Caco-2 (cell line): ENCODE data around the gene SHROOM3. TPM values are rescaled to one million over a fixed set of nuclear protein-coding genes. Genes with fewer than 3 reads are reported as not detected.

Source experiments
- BruUV-seq: library from RNA; stranded (reverse); fragments of 400-500 nt; replicated peaks from 2 replicates; lab custom pipeline; 2021; lab: Mats Ljungman, UMichigan
- CTCF ChIA-PET: fragments of 300-600 bp; sonication (Branson Sonifier 250); formaldehyde crosslinking; loops from one replicate; lab custom pipeline; 2022; ENCODE audit warnings: antibody characterized with exemption; lab: Charles Lee
- POLR2A ChIA-PET: fragments of 300-600 bp; sonication (Branson Sonifier 250); formaldehyde crosslinking; loops from one replicate; lab custom pipeline; 2022; ENCODE audit warnings: antibody characterized with exemption; lab: Charles Lee
- DNase-seq, 2 experiments: peaks; one replicate each; pipeline versions ENCODE4 v3.0.0 to v3.0.0-alpha.2; 2020 to 2022
- H3K27me3 ChIP-seq: replicated peaks from 2 replicates; pipeline ENCODE4 v1.6.0; 2011; ENCODE audit warnings: low read length; ENCODE audit not compliant: control insufficient read depth, insufficient read depth
- H3K36me3 ChIP-seq: 2 replicates; pipeline ENCODE4 v1.5.1; 2011; ENCODE audit warnings: low read length; ENCODE audit not compliant: control insufficient read depth, insufficient read depth
- H3K4me1 ChIP-seq: fragments of 250-450 bp; sonication (Bioruptor Pico); 2 replicates; pipeline ENCODE4 v1.5.1; 2020; ENCODE audit warnings: mild to moderate bottlenecking
- H3K4me3 ChIP-seq: 2 replicates; pipeline ENCODE4 v1.5.1; 2011; ENCODE audit warnings: low read depth, mild to moderate bottlenecking, control low read depth, low read length
- H3K9me3 ChIP-seq: fragments of 250-450 bp; sonication (Bioruptor Pico); 2 replicates; pipeline ENCODE4 v1.5.1; 2020; ENCODE audit warnings: mild to moderate bottlenecking, moderate library complexity
- H3K27ac Mint-ChIP-seq: one replicate; pipeline ENCODE4 v1.8.0; 2022; ENCODE audit warnings: mixed read lengths; ENCODE audit not compliant: unreplicated experiment
- H3K27me3 Mint-ChIP-seq: one replicate; pipeline ENCODE4 v1.8.0; 2022; ENCODE audit warnings: mixed read lengths; ENCODE audit not compliant: insufficient read depth, unreplicated experiment
- H3K36me3 Mint-ChIP-seq: one replicate; pipeline ENCODE4 v1.8.0; 2022; ENCODE audit warnings: mild to moderate bottlenecking, mixed read lengths; ENCODE audit not compliant: insufficient read depth, unreplicated experiment
- H3K4me1 Mint-ChIP-seq: one replicate; pipeline ENCODE4 v1.8.0; 2022; ENCODE audit warnings: low read depth, mixed read lengths; ENCODE audit not compliant: unreplicated experiment
- H3K4me3 Mint-ChIP-seq: one replicate; pipeline ENCODE4 v1.8.0; 2022; ENCODE audit warnings: mild to moderate bottlenecking, moderate library complexity, mixed read lengths; ENCODE audit not compliant: unreplicated experiment
- H3K9me3 Mint-ChIP-seq: one replicate; pipeline ENCODE4 v1.8.0; 2022; ENCODE audit warnings: mixed read lengths; ENCODE audit not compliant: unreplicated experiment
- CTCF ChIP-seq, 2 experiments: fragments of 200-600 bp in 1 of 2; IDR thresholded peaks; 1 replicate in 1 of 2; 2 replicates in 1 of 2; pipeline versions ENCODE4 v1.5.1 to v1.8.0; 2011 to 2022; ENCODE audit warnings: antibody characterized with exemption in 1 of 2, control low read depth in 1 of 2, inconsistent platforms in 1 of 2, low read depth in 1 of 2, low read length in 1 of 2, mild to moderate bottlenecking in 1 of 2, moderate library complexity in 1 of 2; ENCODE audit not compliant: insufficient read depth in 1 of 2, severe bottlenecking in 1 of 2, unreplicated experiment in 1 of 2
- intact Hi-C: fragments of 100-400 bp; cut with micrococcal nuclease; formaldehyde crosslinking; loops from one replicate; pipeline ENCODE4 v1.10.0; 2022; ENCODE audit not compliant: unreplicated experiment
- total RNA-seq: library from RNA; stranded (reverse); gene quantifications from 2 replicates; pipeline ENCODE4 v1.2.3, GENCODE V29; 2022

SHROOM3 gene
- total RNA-seq, 1 experiment from 2014 or later: 16.3 TPM

GRCh38 chr4:76692761-76693160, 257.7 kb downstream of the SHROOM3 start:
- no TSS peak for BruUV-seq
- H3K4me1 Mint-ChIP-seq: peaks cover 21% of the 10 kb centered on the region

GRCh38 chr4:76694056-76694455, 259.0 kb downstream of the SHROOM3 start:
- peaks cover 16% of the 10 kb centered on the region for H3K4me1 Mint-ChIP-seq
- ChIA-PET POLR2A (no interaction called here), CTCF (no interaction called here)
- no peaks in the 10 kb centered on the region for H3K27me3 Mint-ChIP-seq
- H3K27ac Mint-ChIP-seq: no peak overlapping the region
- H3K36me3 ChIP-seq: no peaks in the 10 kb centered on the region
- no peaks in the 10 kb centered on the region for H3K27me3 ChIP-seq
- H3K4me3 Mint-ChIP-seq: no peak overlapping the region
- H3K4me1 ChIP-seq: peaks cover 39% of the 10 kb centered on the region
- H3K9me3 Mint-ChIP-seq: no peaks in the 10 kb centered on the region
- TF ChIP-seq CTCF (IDR thresholded peaks at IDR 0.05; ENCODE audit: insufficient read depth in 1 of 2, low read depth in 1 of 2, low read length in 1 of 2, severe bottlenecking in 1 of 2, unreplicated experiment in 1 of 2): no peak
- BruUV-seq: no TSS peak
- intact Hi-C loops: no loop called here
- no peaks in the 10 kb centered on the region for H3K9me3 ChIP-seq
- H3K4me3 ChIP-seq: no peak overlapping the region
- no peak for DNase-seq
- peaks cover 18% of the 10 kb centered on the region for H3K36me3 Mint-ChIP-seq

More at GRCh38 chr4:76692761-76693160, 257.7 kb downstream of the SHROOM3 start:
- no peak for TF ChIP-seq CTCF (IDR thresholded peaks at IDR 0.05; ENCODE audit: insufficient read depth in 1 of 2, low read depth in 1 of 2, low read length in 1 of 2, severe bottlenecking in 1 of 2, unreplicated experiment in 1 of 2)
- Mint-ChIP-seq H3K9me3 (no peaks in the 10 kb centered on the region), H3K36me3 (peaks cover 17% of the 10 kb centered on the region), H3K27me3 (no peaks in the 10 kb centered on the region), H3K4me3 (no peak overlapping the region), H3K27ac (no peak overlapping the region)
- Histone ChIP-seq H3K4me3 (no peak overlapping the region), H3K27me3 (no peaks in the 10 kb centered on the region), H3K36me3 (no peaks in the 10 kb centered on the region), H3K9me3 (no peaks in the 10 kb centered on the region), H3K4me1 (peaks cover 49% of the 10 kb centered on the region)
- CTCF ChIA-PET: no interaction called here
- no peak for DNase-seq
- POLR2A ChIA-PET: no interaction called here
- intact Hi-C loops: no loop called here

- H3K27me3 Mint-ChIP-seq: no peaks in the 10 kb centered on the region
- H3K4me3 Mint-ChIP-seq: no peak overlapping the region
- DNase-seq: no peak
- H3K4me1 Mint-ChIP-seq: peaks cover 16% of the 10 kb centered on the region
- no TSS peak for BruUV-seq
- Histone ChIP-seq H3K4me3 (no peak overlapping the region), H3K4me1 (peaks cover 34% of the 10 kb centered on the region), H3K36me3 (no peaks in the 10 kb centered on the region), H3K27me3 (no peaks in the 10 kb centered on the region), H3K9me3 (no peaks in the 10 kb centered on the region)
- H3K9me3 Mint-ChIP-seq: no peaks in the 10 kb centered on the region
- H3K27ac Mint-ChIP-seq: no peak overlapping the region
- CTCF ChIA-PET: no interaction called here
- intact Hi-C loops: no loop called here
- H3K36me3 Mint-ChIP-seq: peaks cover 9% of the 10 kb centered on the region
- TF ChIP-seq CTCF (IDR thresholded peaks at IDR 0.05; ENCODE audit: insufficient read depth in 1 of 2, low read depth in 1 of 2, low read length in 1 of 2, severe bottlenecking in 1 of 2, unreplicated experiment in 1 of 2): no peak
- POLR2A ChIA-PET: no interaction called here
These were observed 261.1 kb downstream of the SHROOM3 start for GRCh38 chr4:76696109-76696508.
